Right forelimb (tissue), 1 donor: Measurements from ENCODE around the gene ANKFY1.

Experiments
- DNase-seq: peaks from one replicate; pipeline ENCODE4 v3.0.0-alpha.2; 2018

ANKFY1 gene

GRCh38 chr17:4263282-4264215 lies at the start of gene ANKFY1:
ANKFY1 (minus strand) TSS chr17:4263979; CDS start chr17:4263941, 38 bp downstream.
- DNase-seq, result peak; percentile 99

- no peak for DNase-seq
Measured at GRCh38 chr17:4310354-4311060, 46.7 kb upstream of the ANKFY1 start.

- no peak for DNase-seq
Measured at GRCh38 chr17:4309897-4310296, 46.1 kb upstream of the ANKFY1 start.

GRCh38 chr17:4307179-4307930 lies 43.6 kb upstream of the ANKFY1 start:
- DNase-seq, result no peak

GRCh38 chr17:4305224-4305623 lies 41.4 kb upstream of the ANKFY1 start:
- DNase-seq, result no peak

GRCh38 chr17:4304417-4305027 lies 40.7 kb upstream of the ANKFY1 start:
- DNase-seq, result no peak

- DNase-seq, result no peak
Measured at GRCh38 chr17:4301066-4301465, 37.3 kb upstream of the ANKFY1 start.

GRCh38 chr17:4297351-4297750 lies 33.6 kb upstream of the ANKFY1 start:
- DNase-seq, result no peak

GRCh38 chr17:4295686-4296085 lies 31.9 kb upstream of the ANKFY1 start:
- no peak for DNase-seq

- DNase-seq, result no peak
Measured at GRCh38 chr17:4293572-4293971, 29.8 kb upstream of the ANKFY1 start.

- DNase-seq, result no peak
Measured at GRCh38 chr17:4287710-4288109, 23.9 kb upstream of the ANKFY1 start.

GRCh38 chr17:4276514-4276913 lies 12.7 kb upstream of the ANKFY1 start:
- DNase-seq, result no peak

- no peak for DNase-seq
Measured at GRCh38 chr17:4272972-4273368, 9.2 kb upstream of the ANKFY1 start.

- no peak for DNase-seq
Measured at GRCh38 chr17:4272213-4272971, 8.6 kb upstream of the ANKFY1 start.

GRCh38 chr17:4270736-4271135 lies 7.0 kb upstream of the ANKFY1 start:
- DNase-seq, result no peak

GRCh38 chr17:4269915-4270314 lies 6.1 kb upstream of the ANKFY1 start:
- DNase-seq, result no peak

GRCh38 chr17:4267402-4267801 lies 3.6 kb upstream of the ANKFY1 start:
- no peak for DNase-seq

GRCh38 chr17:4266550-4266949 lies 2.8 kb upstream of the ANKFY1 start:
- no peak for DNase-seq

- DNase-seq, result no peak
Measured at GRCh38 chr17:4262703-4263102, 1.1 kb downstream of the ANKFY1 start.

- no peak for DNase-seq
Measured at GRCh38 chr17:4261452-4261851, 2.3 kb downstream of the ANKFY1 start.

- DNase-seq, result no peak
Measured at GRCh38 chr17:4258867-4259266, 4.9 kb downstream of the ANKFY1 start.

GRCh38 chr17:4256952-4257351 lies 6.8 kb downstream of the ANKFY1 start:
- DNase-seq, result no peak
